ENCODE data around the gene RABL6. TPM values are rescaled to one million over a fixed set of nuclear protein-coding genes. Genes with fewer than 3 reads are reported as not detected.

RABL6 gene
- total RNA-seq, 1 donor from 2014 or later, result 62.2 TPM

DNA sequence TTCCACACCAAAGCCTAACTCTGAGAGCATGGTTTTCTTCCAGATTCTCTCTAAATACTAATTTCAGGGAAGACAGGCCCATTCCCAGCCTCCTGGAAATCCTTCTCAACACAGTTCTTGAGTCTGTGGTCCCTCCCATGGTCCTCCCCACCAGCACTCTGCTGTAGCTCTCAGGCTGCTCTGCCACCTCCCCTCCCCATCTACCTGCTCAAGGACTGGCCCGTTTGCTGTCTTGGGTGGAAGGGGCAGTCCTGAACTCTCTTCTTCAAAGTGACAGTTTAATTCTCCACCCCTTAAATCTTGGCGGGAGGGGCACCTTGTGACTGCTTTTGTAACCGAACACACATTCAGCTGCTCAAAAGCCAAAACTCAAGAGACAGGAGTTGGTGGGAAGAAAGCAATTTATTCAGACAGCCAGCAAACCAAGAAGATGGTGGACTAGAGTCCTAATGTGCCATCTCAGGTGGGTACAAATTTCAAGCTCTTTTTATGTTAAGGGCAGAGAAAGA is 35.8 kb upstream of the RABL6 start:
- no peaks in the 10 kb centered on the region for H3K27me3 ChIP-seq (ENCODE audit: low read depth)
- H3K9me3 ChIP-seq, result peaks cover 7% of the 10 kb centered on the region
- no peak for ATAC-seq
- H3K36me3 ChIP-seq, result no peaks in the 10 kb centered on the region
- TF ChIP-seq, protein P1, sequence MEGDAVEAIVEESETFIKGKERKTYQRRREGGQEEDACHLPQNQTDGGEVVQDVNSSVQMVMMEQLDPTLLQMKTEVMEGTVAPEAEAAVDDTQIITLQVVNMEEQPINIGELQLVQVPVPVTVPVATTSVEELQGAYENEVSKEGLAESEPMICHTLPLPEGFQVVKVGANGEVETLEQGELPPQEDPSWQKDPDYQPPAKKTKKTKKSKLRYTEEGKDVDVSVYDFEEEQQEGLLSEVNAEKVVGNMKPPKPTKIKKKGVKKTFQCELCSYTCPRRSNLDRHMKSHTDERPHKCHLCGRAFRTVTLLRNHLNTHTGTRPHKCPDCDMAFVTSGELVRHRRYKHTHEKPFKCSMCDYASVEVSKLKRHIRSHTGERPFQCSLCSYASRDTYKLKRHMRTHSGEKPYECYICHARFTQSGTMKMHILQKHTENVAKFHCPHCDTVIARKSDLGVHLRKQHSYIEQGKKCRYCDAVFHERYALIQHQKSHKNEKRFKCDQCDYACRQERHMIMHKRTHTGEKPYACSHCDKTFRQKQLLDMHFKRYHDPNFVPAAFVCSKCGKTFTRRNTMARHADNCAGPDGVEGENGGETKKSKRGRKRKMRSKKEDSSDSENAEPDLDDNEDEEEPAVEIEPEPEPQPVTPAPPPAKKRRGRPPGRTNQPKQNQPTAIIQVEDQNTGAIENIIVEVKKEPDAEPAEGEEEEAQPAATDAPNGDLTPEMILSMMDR (IDR thresholded peaks at IDR 0.05), result no peak
- no peak overlapping the region for H3K4me3 ChIP-seq
- no peak for DNase-seq
- intact Hi-C loops (cut with DNase I), result no loop called here
- no peaks in the 10 kb centered on the region for H3K4me1 ChIP-seq
- no peak overlapping the region for H3K27ac ChIP-seq

DNA sequence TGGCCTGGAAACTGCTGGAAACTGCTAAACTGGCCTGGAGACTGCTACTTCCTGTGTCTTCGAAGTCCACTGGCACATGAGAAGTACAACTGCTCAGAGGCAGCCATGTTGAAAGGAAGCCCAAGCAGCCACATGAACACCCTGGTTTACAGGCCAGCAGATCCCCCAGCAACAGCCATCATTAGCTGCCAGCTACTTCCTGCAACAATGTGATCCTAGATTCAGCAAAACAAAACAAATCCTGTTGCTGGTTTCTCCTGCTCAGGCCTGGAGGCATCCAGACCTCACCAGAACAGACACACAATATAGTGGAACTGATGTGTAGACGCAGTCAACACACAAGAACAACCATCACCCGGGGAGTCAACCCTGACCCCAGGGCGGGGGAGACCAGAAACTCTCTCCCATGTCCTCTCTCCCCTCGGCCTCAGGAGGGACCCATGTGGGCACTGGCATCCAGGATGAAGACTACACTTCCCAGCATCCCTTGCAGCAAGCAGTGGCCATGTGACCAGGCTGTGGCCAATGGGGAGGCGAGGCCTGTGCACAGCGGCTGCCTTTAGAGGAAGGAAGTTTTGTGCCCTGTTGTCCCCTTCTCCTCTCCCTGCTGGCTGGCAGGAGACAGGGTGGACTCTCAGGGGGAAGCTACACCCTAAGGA is 34.2 kb upstream of the RABL6 start:
- H3K4me3 ChIP-seq, result no peak overlapping the region
- no peak overlapping the region for H3K27ac ChIP-seq
- H3K9me3 ChIP-seq, result peaks cover 7% of the 10 kb centered on the region
- TF ChIP-seq, protein P1 (IDR thresholded peaks at IDR 0.05), result no peak
- peak; percentile 70 for DNase-seq
- H3K4me1 ChIP-seq, result no peaks in the 10 kb centered on the region
- intact Hi-C loops (cut with DNase I), result no loop called here
- no peaks in the 10 kb centered on the region for H3K27me3 ChIP-seq (ENCODE audit: low read depth)
- H3K36me3 ChIP-seq, result no peaks in the 10 kb centered on the region
- ATAC-seq, result peak; percentile 49 to 57

DNA sequence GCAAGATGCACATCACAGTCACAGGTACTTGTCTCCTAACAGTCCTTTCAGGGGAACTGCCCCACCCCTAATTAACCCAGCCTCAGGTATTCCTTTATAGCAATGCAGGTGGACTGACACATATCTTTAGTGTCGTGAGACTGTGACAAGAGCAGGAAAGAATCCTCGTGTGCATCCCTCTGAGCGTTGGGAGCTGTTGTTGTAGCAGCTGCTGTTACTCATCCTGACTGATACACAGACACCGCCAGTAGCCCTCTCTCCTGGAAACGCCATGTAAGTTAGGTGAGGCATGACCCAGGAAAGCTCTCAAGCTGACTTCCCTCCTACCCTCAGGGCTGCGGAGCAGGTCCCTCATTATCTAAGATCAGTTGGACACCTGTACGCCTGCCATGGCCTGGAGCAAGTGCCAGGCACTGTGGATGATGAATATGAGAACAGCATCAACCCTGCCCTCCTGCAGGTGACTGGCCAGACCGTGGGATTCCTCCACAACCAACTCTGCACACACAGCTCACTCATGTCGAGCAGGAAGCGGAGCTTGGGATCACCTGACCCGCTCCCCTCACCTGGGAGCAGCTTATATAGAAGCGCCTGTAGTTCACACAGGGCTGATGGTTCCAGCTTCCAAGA is 33.2 kb upstream of the RABL6 start:
- Histone ChIP-seq H3K9me3 (peaks cover 7% of the 10 kb centered on the region), H3K27me3 (ENCODE audit: low read depth) (no peaks in the 10 kb centered on the region), H3K27ac (no peak overlapping the region), H3K36me3 (no peaks in the 10 kb centered on the region), H3K4me3 (no peak overlapping the region), H3K4me1 (no peaks in the 10 kb centered on the region)
- TF ChIP-seq, protein P1 (IDR thresholded peaks at IDR 0.05), result no peak
- ATAC-seq, result no peak
- intact Hi-C loops (cut with DNase I), result no loop called here
- DNase-seq, result no peak

DNA sequence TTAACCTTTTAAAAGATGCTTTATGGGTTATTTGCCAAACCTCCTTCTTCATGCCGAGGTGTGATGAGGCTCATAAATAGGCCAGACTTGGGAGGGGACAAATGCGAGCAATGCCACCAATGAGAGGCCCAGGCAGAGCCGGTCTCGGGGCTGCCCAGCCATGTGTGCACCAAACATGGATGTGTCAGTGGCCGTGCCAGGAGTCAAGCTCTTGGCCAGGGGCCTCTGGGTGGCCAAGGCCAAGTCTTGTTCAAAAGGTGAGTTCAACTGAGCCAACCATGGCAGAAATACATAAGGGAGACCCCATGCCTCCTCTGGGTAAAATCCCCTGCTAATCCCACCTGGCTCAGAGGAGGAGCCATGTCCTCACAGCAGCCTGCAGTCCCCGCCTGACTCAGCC is 32.6 kb upstream of the RABL6 start:
- Histone ChIP-seq H3K4me1 (no peaks in the 10 kb centered on the region), H3K36me3 (no peaks in the 10 kb centered on the region), H3K4me3 (no peak overlapping the region), H3K9me3 (peaks cover 7% of the 10 kb centered on the region), H3K27me3 (ENCODE audit: low read depth) (no peaks in the 10 kb centered on the region), H3K27ac (no peak overlapping the region)
- DNase-seq (no peak), ATAC-seq (no peak)
- intact Hi-C loops (cut with DNase I), result no loop called here
- TF ChIP-seq, protein P1 (IDR thresholded peaks at IDR 0.05), result no peak

DNA sequence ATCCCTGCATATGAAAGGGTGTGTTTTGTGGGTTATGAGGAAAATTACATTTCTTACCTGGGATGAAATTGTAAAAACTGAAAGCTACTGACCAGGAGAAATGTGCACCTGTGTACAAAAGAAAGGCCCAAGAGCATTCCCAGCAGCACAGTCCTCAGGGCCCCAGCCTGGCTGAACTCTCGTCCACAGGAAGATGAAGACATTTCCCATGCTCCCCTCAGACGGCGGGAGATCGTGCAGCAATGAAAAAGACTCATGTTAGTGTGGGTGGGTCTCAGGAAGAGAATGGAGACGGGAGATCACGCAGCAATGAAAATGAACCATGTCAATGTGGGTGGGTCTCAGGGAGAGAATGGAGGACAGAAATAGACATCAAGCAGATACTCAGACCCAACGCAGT is 30.8 kb upstream of the RABL6 start:
- Histone ChIP-seq H3K9me3 (peaks cover 7% of the 10 kb centered on the region), H3K4me3 (no peak overlapping the region), H3K4me1 (no peaks in the 10 kb centered on the region), H3K27me3 (ENCODE audit: low read depth) (no peaks in the 10 kb centered on the region), H3K27ac (no peak overlapping the region), H3K36me3 (no peaks in the 10 kb centered on the region)
- no peak for ATAC-seq
- DNase-seq, result no peak
- intact Hi-C loops (cut with DNase I), result no loop called here
- TF ChIP-seq, protein P1 (IDR thresholded peaks at IDR 0.05), result no peak
